ENCODE data around the gene ITPK1.

Gene ITPK1

GRCh38 chr14:92906823-92907222 lies 208.9 kb downstream of the ITPK1 start:
- DNase-seq = no peak

GRCh38 chr14:92906420-92906819 lies 209.3 kb downstream of the ITPK1 start:
- DNase-seq = no peak

GRCh38 chr14:92905667-92906066 lies 210.1 kb downstream of the ITPK1 start:
- DNase-seq = no peak

- DNase-seq = peak; percentile 4
Observed at GRCh38 chr14:92903359-92903758, 212.4 kb downstream of the ITPK1 start.

- no peak for DNase-seq
Observed at GRCh38 chr14:92902726-92903125, 213.0 kb downstream of the ITPK1 start.

- no peak for DNase-seq
Observed at GRCh38 chr14:92902191-92902590, 213.5 kb downstream of the ITPK1 start.

- DNase-seq = no peak
Observed at GRCh38 chr14:92900660-92901059, 215.1 kb downstream of the ITPK1 start.

- DNase-seq = no peak
Observed at GRCh38 chr14:92898566-92899131, 217.1 kb downstream of the ITPK1 start.

GRCh38 chr14:92897922-92898565 lies 217.7 kb downstream of the ITPK1 start:
- DNase-seq = peak; percentile 19

- DNase-seq = no peak
Observed at GRCh38 chr14:92895352-92895878, 220.3 kb downstream of the ITPK1 start.

- no peak for DNase-seq
Observed at GRCh38 chr14:92892589-92892988, 223.1 kb downstream of the ITPK1 start.

GRCh38 chr14:92890830-92891588 lies 224.7 kb downstream of the ITPK1 start:
- no peak for DNase-seq

GRCh38 chr14:92888896-92889295 lies 226.8 kb downstream of the ITPK1 start:
- DNase-seq = no peak

GRCh38 chr14:92887157-92887556 lies 228.6 kb downstream of the ITPK1 start:
- no peak for DNase-seq
